ENCODE results near the gene RAD51B.

DNA sequence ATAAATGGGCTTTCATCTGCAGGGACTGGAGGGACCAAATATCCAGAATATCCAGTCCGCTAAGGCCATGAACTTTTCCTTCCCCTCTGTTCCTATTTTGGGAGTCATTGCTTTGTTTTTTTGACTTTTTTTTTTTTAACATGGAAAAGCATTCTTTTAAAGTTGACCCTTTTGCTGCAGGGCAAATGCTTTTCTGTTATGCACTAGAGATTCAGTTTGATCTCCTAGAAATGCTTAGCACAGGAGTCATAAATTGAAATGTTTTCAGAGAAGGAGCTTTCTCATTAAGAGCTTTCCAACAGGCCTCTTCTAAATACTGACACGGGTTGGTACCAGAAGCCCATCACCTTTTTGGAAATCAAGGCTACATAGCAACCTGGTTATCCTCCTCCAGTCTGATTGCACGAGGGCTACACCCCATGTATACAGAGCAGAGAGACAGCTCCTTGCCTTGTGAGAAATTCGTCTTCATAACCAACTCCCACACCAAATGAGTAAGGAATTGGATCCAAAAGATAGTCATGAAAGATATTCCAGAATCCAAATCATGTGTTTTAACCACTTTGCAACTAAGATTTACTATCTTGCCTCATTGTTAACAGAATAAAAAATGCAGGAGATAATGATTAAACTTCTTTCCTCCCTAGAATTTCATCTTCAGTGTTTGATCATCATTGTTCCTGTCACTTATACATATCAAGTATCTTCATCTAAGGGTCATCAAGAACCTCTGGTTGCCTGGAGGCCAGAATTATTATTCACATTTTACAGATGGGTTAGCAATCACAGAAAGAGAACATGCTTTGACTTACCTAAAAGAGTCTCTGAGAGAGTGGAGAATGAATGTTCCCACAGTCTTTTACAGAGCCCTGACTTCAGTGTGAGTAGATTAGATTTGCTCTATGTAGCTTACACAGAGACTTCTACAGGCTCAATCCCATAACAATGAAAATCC lies 583.9 kb downstream of the RAD51B start:
- TF ChIP-seq, protein P1, sequence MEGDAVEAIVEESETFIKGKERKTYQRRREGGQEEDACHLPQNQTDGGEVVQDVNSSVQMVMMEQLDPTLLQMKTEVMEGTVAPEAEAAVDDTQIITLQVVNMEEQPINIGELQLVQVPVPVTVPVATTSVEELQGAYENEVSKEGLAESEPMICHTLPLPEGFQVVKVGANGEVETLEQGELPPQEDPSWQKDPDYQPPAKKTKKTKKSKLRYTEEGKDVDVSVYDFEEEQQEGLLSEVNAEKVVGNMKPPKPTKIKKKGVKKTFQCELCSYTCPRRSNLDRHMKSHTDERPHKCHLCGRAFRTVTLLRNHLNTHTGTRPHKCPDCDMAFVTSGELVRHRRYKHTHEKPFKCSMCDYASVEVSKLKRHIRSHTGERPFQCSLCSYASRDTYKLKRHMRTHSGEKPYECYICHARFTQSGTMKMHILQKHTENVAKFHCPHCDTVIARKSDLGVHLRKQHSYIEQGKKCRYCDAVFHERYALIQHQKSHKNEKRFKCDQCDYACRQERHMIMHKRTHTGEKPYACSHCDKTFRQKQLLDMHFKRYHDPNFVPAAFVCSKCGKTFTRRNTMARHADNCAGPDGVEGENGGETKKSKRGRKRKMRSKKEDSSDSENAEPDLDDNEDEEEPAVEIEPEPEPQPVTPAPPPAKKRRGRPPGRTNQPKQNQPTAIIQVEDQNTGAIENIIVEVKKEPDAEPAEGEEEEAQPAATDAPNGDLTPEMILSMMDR (IDR thresholded peaks at IDR 0.05), result no peak
- TF ChIP-seq POLR2A (IDR thresholded peaks at IDR 0.05), result no peak

All from upper lobe of left lung (tissue), 4 donors.